Fibroblast of lung (primary cell): ENCODE results near the gene CCM2L.

Source experiments
- EZH2 ChIP-seq: IDR thresholded peaks from 2 replicates; pipeline ENCODE4 v1.5.1; 2012; ENCODE audit warnings: low read length, control low read depth, mild to moderate bottlenecking; ENCODE audit errors: missing control alignments
- TF ChIP-seq, protein P1 (sequence below), 2 donors: IDR thresholded peaks in 1 of 2; conservative IDR thresholded peaks in 1 of 2; 1 replicate in 1 of 2; 2 replicates in 1 of 2; pipeline ENCODE4 v1.5.1; 2011 to 2012; ENCODE audit warnings: low read length in 2 of 2, control low read depth in 1 of 2, inconsistent platforms in 1 of 2, low read depth in 1 of 2, mild to moderate bottlenecking in 1 of 2

DNA sequence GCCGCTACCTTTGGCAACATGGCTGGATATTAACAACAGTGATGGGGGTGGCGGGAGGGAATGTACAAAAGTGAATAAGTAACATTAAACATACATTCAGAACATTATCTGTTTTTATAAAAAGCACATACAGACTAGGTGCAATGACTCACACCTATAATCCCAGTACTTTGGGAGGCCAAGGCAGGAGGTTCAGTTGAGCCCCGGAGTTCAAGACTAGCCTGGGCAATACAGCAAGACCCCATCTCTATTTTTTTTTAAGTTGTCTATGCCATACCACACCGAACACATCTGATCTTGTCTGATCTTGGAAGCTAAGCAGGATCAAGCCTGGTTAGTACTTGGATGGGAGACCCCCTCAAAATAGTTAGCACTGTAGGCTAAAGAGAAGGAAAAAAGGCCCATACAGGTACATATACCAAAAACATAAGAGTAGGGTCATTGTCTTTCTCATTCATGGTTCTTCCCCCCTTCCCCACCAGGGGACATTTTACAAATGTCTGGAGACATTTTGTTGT is 40.1 kb downstream of the CCM2L start:
- no peak for TF ChIP-seq EZH2
- TF ChIP-seq, protein P1, sequence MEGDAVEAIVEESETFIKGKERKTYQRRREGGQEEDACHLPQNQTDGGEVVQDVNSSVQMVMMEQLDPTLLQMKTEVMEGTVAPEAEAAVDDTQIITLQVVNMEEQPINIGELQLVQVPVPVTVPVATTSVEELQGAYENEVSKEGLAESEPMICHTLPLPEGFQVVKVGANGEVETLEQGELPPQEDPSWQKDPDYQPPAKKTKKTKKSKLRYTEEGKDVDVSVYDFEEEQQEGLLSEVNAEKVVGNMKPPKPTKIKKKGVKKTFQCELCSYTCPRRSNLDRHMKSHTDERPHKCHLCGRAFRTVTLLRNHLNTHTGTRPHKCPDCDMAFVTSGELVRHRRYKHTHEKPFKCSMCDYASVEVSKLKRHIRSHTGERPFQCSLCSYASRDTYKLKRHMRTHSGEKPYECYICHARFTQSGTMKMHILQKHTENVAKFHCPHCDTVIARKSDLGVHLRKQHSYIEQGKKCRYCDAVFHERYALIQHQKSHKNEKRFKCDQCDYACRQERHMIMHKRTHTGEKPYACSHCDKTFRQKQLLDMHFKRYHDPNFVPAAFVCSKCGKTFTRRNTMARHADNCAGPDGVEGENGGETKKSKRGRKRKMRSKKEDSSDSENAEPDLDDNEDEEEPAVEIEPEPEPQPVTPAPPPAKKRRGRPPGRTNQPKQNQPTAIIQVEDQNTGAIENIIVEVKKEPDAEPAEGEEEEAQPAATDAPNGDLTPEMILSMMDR (conservative IDR thresholded peaks at IDR 0.05 in 1 of 2, IDR thresholded peaks at IDR 0.05 in 1 of 2; ENCODE audit: low read depth in 1 of 2, low read length in 2 of 2) = no peak
